Lung (tissue), 12 donors: ENCODE data around the gene PACS1. TPM values are rescaled to one million over a fixed set of nuclear protein-coding genes. Genes with fewer than 3 reads are reported as not detected.

Experiments used
- ATAC-seq: fragments of 200-7000 bp; cut with Tn5 transposase; one replicate; pipeline ENCODE4 v1.9.1; 2020; ENCODE audit warnings: moderate number of reproducible peaks; ENCODE audit not compliant: insufficient read depth, low FRiP score
- DNase-seq, 3 donors: peaks; one replicate each; pipeline ENCODE4 v3.0.0-alpha.2; 2013 to 2017
- H3K27ac ChIP-seq, 2 donors: one replicate each; pipeline ENCODE4 v1.5.1; 2013; ENCODE audit warnings: mild to moderate bottlenecking in 2 of 2, moderate library complexity in 2 of 2, control low read depth in 1 of 2, inconsistent platforms in 1 of 2, low read depth in 1 of 2, low read length in 1 of 2
- H3K27me3 ChIP-seq, 3 donors: one replicate each; pipeline ENCODE4 v1.5.1; 2013; ENCODE audit warnings: low read length in 2 of 3; ENCODE audit not compliant: control insufficient read depth in 3 of 3, insufficient read depth in 3 of 3
- H3K36me3 ChIP-seq, 4 donors: one replicate each; pipeline ENCODE4 v1.5.1; 2013; ENCODE audit warnings: low read length in 4 of 4, mild to moderate bottlenecking in 1 of 4, moderate library complexity in 1 of 4; ENCODE audit not compliant: control insufficient read depth in 4 of 4, insufficient read depth in 4 of 4
- H3K4me1 ChIP-seq, 5 donors: one replicate each; pipeline ENCODE4 v1.5.1; 2013; ENCODE audit warnings: low read length in 5 of 5, mild to moderate bottlenecking in 2 of 5, moderate library complexity in 1 of 5; ENCODE audit not compliant: control insufficient read depth in 5 of 5, insufficient read depth in 5 of 5
- H3K4me3 ChIP-seq: one replicate; pipeline ENCODE4 v1.5.1; 2013; ENCODE audit warnings: mild to moderate bottlenecking, control low read depth, moderate library complexity
- H3K9ac ChIP-seq, 2 donors: one replicate each; pipeline ENCODE4 v1.5.1; 2013; ENCODE audit warnings: low read length in 2 of 2, control low read depth in 1 of 2; ENCODE audit not compliant: insufficient read depth in 1 of 2
- H3K9me3 ChIP-seq, 4 donors: one replicate each; pipeline ENCODE4 v1.5.1; 2013; ENCODE audit warnings: low read length in 3 of 4, mild to moderate bottlenecking in 1 of 4, moderate library complexity in 1 of 4; ENCODE audit not compliant: control insufficient read depth in 4 of 4, insufficient read depth in 3 of 4
- WGBS, 2 donors: extraction: QIAGEN DNeasy Blood & Tissue Kit; methylation state at CpG; one replicate each; pipeline ENCODE4 v1.1.7; 2013; 5-methylcytosine and 5-hydroxymethylcytosine counted together
- polyA plus RNA-seq, 2 donors: library from polyadenylated mRNA; stranded (reverse); fragments of 200-250 nt; gene quantifications; one replicate each; pipeline ENCODE4 v1.2.1, GENCODE V29; 2013
- total RNA-seq, 2 donors: library from RNA; depleted of rRNA in 1 of 2; stranded (reverse); fragments of >200 nt in 1 of 2; gene quantifications; one replicate each; pipeline ENCODE4 v1.2.1, GENCODE V29; 2014 to 2021
- TF ChIP-seq, protein P1 (sequence below): IDR thresholded peaks from 2 replicates; pipeline ENCODE4 v1.5.1; 2012; ENCODE audit warnings: mild to moderate bottlenecking; ENCODE audit errors: control extremely low read depth, extremely low read depth
- donor health status: control.
- donor health status: control.
- donor health status: Bipolar disorder and iron deficiency.
- donor health status: healthy.
- donor health status: DM: yes; HTN: yes; CAD: no.

PACS1 gene
- total and polyA plus RNA-seq, 4 donors, result 22.2 to 48.8 (median 34.7) TPM

DNA sequence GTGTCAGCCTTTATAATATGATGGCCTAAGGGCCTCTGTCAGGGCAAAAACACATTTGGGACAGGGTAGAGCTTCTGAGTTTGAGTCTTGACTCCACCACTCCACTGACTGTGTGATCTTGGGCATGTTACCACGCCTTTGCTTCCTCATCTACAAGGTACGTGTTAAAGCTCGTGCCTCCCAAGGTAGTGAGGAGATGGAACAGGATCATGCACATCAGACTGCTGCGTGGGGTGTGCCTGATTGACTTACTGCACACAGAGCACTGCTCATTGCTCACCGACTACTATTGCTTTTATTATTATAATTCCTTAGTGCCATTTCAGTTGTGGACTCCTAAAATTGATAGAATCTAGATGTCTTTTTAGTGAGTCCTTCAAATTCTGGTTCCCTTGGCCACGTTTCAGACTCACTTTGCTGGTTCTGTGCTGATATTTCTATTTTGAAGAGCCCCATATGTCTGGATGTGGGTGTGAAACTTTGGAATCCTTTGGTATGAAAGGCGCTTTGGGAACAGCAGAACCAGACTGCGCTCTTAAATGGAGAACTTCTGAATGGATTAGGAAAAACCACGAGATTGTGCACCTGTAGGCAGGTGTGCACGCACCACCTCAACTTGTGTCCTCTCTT lies 154.3 kb downstream of the PACS1 start:
- WGBS, 2 donors, result 94 to 97% methylated on average over 10 of the region's 10 CpGs
- no peak overlapping the region for H3K4me3 ChIP-seq
- no peak overlapping the region for H3K9ac ChIP-seq
- TF ChIP-seq, protein P1, sequence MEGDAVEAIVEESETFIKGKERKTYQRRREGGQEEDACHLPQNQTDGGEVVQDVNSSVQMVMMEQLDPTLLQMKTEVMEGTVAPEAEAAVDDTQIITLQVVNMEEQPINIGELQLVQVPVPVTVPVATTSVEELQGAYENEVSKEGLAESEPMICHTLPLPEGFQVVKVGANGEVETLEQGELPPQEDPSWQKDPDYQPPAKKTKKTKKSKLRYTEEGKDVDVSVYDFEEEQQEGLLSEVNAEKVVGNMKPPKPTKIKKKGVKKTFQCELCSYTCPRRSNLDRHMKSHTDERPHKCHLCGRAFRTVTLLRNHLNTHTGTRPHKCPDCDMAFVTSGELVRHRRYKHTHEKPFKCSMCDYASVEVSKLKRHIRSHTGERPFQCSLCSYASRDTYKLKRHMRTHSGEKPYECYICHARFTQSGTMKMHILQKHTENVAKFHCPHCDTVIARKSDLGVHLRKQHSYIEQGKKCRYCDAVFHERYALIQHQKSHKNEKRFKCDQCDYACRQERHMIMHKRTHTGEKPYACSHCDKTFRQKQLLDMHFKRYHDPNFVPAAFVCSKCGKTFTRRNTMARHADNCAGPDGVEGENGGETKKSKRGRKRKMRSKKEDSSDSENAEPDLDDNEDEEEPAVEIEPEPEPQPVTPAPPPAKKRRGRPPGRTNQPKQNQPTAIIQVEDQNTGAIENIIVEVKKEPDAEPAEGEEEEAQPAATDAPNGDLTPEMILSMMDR, result no peak
- no peak for ATAC-seq
- H3K27ac ChIP-seq, result no peak overlapping the region
- H3K36me3 ChIP-seq, result peaks cover 8 to 27% (median 18%) of the 10 kb centered on the region in 4 donors
- H3K9me3 ChIP-seq, result no peaks in the 10 kb centered on the region
- no peak for DNase-seq
- H3K27me3 ChIP-seq, result no peaks in the 10 kb centered on the region
- no peaks in the 10 kb centered on the region for H3K4me1 ChIP-seq

DNA sequence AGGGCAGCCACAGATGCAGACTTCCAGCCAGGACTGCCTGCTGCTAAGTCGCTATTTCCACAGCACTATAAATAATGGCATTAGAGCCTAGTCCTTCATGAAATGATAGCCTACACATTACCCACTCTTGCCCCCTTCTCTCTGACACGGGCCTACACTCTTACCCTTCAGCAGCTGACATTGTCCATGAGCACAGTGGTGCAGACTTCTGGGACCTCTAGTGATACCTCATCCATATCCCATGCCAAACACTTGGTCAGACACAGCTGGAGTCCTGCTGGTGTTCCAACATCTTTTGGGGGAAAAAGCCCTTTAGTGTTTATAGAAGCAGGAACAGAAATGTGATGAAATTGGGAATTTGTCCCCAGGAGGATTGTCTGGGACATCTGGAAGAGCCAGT lies 155.0 kb downstream of the PACS1 start:
- DNase-seq (no peak), ATAC-seq (no peak)
- Histone ChIP-seq H3K4me1 (no peaks in the 10 kb centered on the region), H3K9ac (no peak overlapping the region), H3K4me3 (no peak overlapping the region), H3K9me3 (no peaks in the 10 kb centered on the region), H3K27me3 (no peaks in the 10 kb centered on the region), H3K36me3 (peaks cover 4 to 24% (median 13%) of the 10 kb centered on the region in 4 donors), H3K27ac (no peak overlapping the region)
- TF ChIP-seq, protein P1, result no peak
- WGBS, 2 donors, result 89 to 94% methylated on average over 2 of the region's 2 CpGs

DNA sequence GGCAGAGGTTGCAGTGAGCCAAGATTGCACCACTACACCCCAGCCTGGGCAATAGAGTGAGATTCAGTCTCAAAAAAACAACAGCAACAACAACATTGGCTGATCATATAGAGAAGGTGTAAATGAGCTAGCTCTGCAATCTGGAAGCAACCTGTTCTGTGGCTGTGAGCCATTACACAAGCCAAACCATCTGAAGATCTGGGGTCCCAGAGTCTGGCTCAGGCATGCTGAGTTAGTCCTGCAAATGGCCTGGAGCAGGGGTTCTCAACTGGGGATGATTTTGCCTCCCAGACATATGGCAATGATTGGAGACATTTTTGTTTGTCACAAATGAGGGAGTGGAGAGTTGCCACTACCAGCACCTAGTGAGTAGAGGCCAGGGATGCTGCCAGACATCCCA lies 156.0 kb downstream of the PACS1 start:
- TF ChIP-seq, protein P1, result no peak
- Histone ChIP-seq H3K9ac (no peak overlapping the region), H3K36me3 (peaks cover 3 to 22% (median 13%) of the 10 kb centered on the region in 4 donors), H3K4me1 (no peaks in the 10 kb centered on the region), H3K27me3 (no peaks in the 10 kb centered on the region), H3K9me3 (no peaks in the 10 kb centered on the region), H3K27ac (no peak overlapping the region), H3K4me3 (no peak overlapping the region)
- no peak for ATAC-seq
- no peak for DNase-seq

DNA sequence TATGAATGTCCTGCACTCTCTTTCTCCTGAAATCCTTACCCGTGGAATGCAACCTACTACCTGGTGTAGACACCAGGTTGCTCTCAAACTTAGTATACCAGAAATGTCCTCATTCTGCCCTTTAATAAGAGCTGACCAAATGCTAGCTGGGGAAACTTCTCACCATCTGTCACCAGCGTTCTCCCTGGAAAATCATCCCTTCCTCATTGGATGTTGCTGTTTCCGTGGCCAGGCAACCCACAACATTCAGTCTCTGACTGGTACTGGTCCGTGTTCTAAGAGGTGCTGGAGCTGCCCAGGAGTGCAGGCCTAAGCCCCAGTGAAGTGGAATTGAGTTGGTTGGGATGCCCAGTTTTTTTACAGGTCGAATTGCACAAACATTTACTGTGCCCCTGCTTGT lies 157.6 kb downstream of the PACS1 start:
- TF ChIP-seq, protein P1, result no peak
- no peak for DNase-seq
- Histone ChIP-seq H3K9me3 (no peaks in the 10 kb centered on the region), H3K36me3 (peaks cover 3 to 37% (median 18%) of the 10 kb centered on the region in 4 donors), H3K27ac (no peak overlapping the region), H3K27me3 (no peaks in the 10 kb centered on the region), H3K4me3 (no peak overlapping the region), H3K4me1 (no peaks in the 10 kb centered on the region), H3K9ac (no peak overlapping the region)
- no peak for ATAC-seq
- WGBS, 2 donors, result 89 to 91% methylated on average over 5 of the region's 5 CpGs
